ENCODE results near the gene SLC9C2.

Gene SLC9C2

DNA sequence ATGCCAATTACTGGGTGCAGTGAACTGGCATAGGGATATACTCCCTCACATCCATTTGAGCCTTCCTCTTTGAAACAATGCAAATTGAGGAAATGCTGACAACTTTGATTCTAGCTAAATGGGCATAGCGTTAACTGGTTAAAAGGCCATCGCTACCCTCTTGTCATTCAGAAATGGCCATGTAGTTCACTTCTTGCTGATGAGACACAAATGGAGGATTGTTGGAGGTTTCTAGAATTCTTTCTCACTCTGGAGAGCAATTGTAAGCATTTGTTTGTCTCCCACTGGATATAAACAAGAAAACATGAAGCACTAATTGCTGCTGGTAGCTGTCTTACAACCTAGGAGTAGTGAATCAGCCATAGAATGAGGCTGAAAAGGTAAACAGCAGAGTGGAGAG, 111.4 kb downstream of the SLC9C2 start:
- no peak for DNase-seq (ENCODE audit: extremely low read depth, low read depth)
- TF ChIP-seq CTCF (IDR thresholded peaks at IDR 0.05; ENCODE audit: low read depth, low read length): no peak

GRCh38 chr1:173489929-173490328, 112.9 kb downstream of the SLC9C2 start:
- no peak for DNase-seq (ENCODE audit: extremely low read depth, low read depth)
- no peak for TF ChIP-seq CTCF (IDR thresholded peaks at IDR 0.05; ENCODE audit: low read depth, low read length)

DNA sequence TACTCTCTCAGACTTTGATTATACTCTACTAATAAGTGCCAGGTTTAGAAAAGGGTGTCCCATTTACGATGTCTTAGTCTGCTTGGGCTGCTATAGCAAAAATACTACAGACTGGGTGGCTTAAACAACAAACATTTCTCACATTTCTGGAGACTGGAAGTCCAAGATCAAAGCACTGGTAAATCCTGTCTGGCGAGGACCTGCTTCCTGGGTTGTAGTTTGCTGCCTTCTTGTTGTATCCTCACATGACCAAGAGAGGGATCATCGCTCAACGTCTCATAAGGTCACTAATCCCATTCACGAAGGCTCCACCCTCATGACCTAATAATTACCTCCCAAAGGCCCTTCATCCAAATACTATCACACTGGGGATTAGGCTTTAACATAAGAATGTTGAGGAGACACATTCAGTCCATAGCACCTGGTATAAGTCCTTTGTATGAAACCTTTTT, 113.7 kb downstream of the SLC9C2 start:
- DNase-seq (ENCODE audit: extremely low read depth, low read depth): no peak

GRCh38 chr1:173488001-173488400, 114.9 kb downstream of the SLC9C2 start:
- TF ChIP-seq CTCF (IDR thresholded peaks at IDR 0.05; ENCODE audit: low read depth, low read length): no peak

More for the DNA sequence above, 113.7 kb downstream of the SLC9C2 start:
- TF ChIP-seq CTCF (IDR thresholded peaks at IDR 0.05; ENCODE audit: low read depth, low read length): no peak

DNA sequence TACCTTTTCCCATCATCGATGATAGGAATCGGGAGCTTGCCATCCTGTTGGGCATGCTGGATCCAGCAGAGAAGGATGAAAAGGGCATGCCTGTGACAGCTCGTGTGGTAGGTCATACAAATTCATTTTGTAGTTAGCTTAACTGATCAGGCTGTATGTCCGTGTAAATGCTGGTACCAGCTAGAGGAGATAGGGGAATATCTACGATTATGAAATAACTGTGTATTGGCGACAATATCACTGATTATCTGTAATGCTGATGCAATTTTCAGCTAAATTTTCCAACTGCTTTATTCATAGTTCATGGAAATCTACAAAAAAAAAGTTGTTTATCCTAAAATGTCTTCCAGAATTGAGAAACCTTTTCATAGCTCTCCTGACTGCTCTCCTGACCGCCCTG, 117.5 kb downstream of the SLC9C2 start:
- no peak for TF ChIP-seq CTCF (IDR thresholded peaks at IDR 0.05; ENCODE audit: low read depth, low read length)
- no peak for DNase-seq (ENCODE audit: extremely low read depth, low read depth)

More at GRCh38 chr1:173488001-173488400, 114.9 kb downstream of the SLC9C2 start:
- DNase-seq (ENCODE audit: extremely low read depth, low read depth): no peak

DNA sequence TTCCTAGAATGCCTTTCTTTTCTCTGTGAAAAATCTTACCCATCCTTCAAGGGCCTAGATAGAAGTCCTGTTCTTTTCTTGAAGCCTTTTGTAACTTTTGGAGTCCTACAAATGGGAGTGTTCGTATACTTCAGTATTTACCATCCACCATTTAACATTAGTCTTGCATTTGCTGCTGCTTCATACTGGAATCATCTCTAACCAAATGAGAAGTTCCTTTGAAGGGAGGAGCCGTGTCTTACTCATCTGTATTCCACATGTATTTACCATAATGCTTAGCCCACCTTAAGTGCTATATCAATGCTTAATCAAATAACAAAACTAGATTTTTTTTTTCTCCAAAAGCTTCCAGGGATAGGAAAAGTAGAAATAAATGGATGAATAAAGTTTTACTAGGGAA, 118.6 kb downstream of the SLC9C2 start:
- DNase-seq (ENCODE audit: extremely low read depth, low read depth): no peak

DNA sequence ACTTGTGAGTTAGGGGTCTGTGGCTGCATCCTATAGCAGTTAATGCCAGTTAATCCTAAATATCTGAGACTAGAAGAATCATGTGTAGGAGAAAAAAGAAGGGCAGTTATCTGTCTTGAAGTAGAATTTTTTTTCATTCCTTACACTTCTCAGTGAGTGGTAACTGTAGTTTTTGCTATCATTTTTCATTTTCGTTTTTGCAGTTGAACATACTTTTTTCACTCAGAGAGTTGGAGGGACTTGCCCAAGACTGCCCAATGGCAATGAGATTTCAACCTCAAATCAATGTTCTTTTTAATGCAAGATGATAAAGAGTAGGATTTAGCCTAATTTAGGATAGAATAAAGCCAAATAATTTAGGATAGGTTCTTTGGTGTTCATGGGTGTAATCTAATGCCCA, 120.2 kb downstream of the SLC9C2 start:
- no peak for TF ChIP-seq CTCF (IDR thresholded peaks at IDR 0.05; ENCODE audit: low read depth, low read length)
- DNase-seq (ENCODE audit: extremely low read depth, low read depth): no peak

More for the DNA sequence above, 118.6 kb downstream of the SLC9C2 start:
- TF ChIP-seq CTCF (IDR thresholded peaks at IDR 0.05; ENCODE audit: low read depth, low read length): no peak

Data from AG09319 (cell line).